ENCODE measurements around the gene VPS37C. TPM values are rescaled to one million over a fixed set of nuclear protein-coding genes. Genes with fewer than 3 reads are reported as not detected.

Gene VPS37C
- total RNA-seq, 1 experiment from 2014 or later: 23.4 TPM

DNA sequence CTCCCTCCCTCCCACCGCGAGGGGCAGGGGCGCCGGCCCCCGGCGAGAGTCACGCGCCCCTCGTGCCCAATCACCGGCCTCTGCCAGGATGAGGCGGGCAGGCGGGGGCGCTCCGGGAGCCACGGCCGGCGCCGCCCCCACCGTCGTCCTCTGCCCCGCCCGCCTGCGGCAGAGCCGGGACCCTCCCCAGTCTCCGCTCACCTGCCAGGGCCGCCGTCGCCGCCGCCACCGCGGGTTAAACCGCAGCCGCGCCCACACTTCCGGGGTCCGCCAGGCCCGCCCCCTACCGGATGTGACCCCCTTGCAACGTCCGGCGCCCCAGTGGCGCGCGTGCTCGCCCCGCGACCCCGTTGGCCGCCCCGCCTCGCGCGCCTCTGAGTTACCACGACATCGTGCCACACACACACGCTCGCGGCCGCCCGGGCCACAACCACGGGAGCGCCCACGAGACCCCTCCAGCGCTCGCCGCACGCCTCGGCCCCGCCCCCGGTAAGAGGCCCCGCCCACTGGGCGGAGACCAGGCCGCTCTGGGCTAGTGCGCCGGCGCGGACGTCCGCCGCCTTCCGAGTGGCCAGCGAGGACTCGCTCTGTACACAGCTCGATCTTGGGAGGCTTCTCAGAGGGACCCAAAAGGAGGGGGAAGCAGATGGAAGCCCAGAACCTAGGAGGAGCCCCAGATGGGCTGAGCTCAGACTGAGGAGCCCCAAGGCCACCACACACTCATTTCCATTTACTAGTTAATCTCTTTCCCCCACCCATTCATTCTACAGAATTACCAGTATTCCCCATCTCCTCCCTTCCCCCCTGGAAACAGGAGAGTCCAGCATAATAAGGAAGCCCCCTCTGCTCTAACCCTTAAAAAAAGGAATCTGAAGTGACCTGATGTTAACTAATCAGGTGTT lies at the start of gene VPS37C (continued):
- TF ChIP-seq, protein P1, sequence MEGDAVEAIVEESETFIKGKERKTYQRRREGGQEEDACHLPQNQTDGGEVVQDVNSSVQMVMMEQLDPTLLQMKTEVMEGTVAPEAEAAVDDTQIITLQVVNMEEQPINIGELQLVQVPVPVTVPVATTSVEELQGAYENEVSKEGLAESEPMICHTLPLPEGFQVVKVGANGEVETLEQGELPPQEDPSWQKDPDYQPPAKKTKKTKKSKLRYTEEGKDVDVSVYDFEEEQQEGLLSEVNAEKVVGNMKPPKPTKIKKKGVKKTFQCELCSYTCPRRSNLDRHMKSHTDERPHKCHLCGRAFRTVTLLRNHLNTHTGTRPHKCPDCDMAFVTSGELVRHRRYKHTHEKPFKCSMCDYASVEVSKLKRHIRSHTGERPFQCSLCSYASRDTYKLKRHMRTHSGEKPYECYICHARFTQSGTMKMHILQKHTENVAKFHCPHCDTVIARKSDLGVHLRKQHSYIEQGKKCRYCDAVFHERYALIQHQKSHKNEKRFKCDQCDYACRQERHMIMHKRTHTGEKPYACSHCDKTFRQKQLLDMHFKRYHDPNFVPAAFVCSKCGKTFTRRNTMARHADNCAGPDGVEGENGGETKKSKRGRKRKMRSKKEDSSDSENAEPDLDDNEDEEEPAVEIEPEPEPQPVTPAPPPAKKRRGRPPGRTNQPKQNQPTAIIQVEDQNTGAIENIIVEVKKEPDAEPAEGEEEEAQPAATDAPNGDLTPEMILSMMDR (IDR thresholded peaks at IDR 0.05): 0 out of 2 replicates have a peak, but pooled peaks have one; percentile 17
- no peak for TF ChIP-seq IRF2 (CRISPR knock-in tag; IDR thresholded peaks at IDR 0.05; ENCODE audit: borderline replicate concordance, low read depth)
- no peak for TF ChIP-seq AFF4 (CRISPR knock-in tag; IDR thresholded peaks at IDR 0.05; ENCODE audit: borderline replicate concordance)
- no peak for TF ChIP-seq EMX1 (CRISPR knock-in tag; IDR thresholded peaks at IDR 0.05)
- TF ChIP-seq, protein P2, sequence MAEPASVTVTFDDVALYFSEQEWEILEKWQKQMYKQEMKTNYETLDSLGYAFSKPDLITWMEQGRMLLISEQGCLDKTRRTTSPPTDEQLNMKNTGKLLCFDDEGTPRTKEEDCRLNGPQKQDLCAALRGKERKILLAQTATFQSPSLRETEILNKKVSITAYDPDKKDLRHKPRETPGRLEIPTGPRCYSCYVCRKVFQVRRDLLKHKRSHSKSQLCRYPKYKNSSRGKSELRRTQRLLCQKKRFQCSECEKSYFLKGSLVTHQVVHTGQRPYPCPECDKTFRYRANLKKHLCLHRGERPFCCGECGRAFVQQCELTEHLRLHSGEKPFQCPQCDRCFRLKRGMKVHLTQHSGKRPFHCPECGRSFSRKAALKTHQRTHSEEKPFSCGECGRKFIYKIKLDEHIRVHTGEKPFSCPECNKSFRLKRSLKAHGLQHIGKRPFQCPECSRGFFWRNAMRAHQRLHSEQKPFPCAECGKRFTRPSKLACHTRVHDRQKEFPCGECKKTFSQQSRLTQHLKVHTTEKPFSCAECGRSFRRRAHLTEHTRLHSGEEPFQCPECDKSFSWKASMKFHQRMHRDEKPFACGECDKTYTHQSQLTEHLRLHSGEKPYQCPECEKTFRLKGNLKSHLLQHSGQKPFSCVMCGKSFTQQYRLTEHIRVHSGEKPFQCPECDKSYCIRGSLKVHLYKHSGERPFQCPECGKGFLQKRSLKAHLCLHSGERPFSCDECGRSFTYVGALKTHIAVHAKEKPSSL (CRISPR knock-in tag; conservative IDR thresholded peaks at IDR 0.05): no peak
- TF ChIP-seq NFE2L1 (CRISPR knock-in tag; IDR thresholded peaks at IDR 0.05): 0 out of 2 replicates have a peak, but pooled peaks have one; percentile 42
- TF ChIP-seq, protein P3, sequence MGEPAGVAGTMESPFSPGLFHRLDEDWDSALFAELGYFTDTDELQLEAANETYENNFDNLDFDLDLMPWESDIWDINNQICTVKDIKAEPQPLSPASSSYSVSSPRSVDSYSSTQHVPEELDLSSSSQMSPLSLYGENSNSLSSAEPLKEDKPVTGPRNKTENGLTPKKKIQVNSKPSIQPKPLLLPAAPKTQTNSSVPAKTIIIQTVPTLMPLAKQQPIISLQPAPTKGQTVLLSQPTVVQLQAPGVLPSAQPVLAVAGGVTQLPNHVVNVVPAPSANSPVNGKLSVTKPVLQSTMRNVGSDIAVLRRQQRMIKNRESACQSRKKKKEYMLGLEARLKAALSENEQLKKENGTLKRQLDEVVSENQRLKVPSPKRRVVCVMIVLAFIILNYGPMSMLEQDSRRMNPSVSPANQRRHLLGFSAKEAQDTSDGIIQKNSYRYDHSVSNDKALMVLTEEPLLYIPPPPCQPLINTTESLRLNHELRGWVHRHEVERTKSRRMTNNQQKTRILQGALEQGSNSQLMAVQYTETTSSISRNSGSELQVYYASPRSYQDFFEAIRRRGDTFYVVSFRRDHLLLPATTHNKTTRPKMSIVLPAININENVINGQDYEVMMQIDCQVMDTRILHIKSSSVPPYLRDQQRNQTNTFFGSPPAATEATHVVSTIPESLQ (CRISPR knock-in tag; IDR thresholded peaks at IDR 0.05): no peak
- no peak for TF ChIP-seq SMAD3 (CRISPR knock-in tag; IDR thresholded peaks at IDR 0.05; ENCODE audit: borderline replicate concordance)
- no peak for TF ChIP-seq ZNF138 (CRISPR knock-in tag; conservative IDR thresholded peaks at IDR 0.05)
- peak; percentile 91 for TF ChIP-seq SP1 (CRISPR knock-in tag; conservative IDR thresholded peaks at IDR 0.05)
- TF ChIP-seq, protein P4, sequence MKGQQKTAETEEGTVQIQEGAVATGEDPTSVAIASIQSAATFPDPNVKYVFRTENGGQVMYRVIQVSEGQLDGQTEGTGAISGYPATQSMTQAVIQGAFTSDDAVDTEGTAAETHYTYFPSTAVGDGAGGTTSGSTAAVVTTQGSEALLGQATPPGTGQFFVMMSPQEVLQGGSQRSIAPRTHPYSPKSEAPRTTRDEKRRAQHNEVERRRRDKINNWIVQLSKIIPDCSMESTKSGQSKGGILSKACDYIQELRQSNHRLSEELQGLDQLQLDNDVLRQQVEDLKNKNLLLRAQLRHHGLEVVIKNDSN (CRISPR knock-in tag; IDR thresholded peaks at IDR 0.05): peak; percentile 88
- no peak for TF ChIP-seq STAT6 (CRISPR knock-in tag; conservative IDR thresholded peaks at IDR 0.05; ENCODE audit: low read depth)
- no peak for TF ChIP-seq CREM (CRISPR knock-in tag; IDR thresholded peaks at IDR 0.05)
- TF ChIP-seq GABPB1 (CRISPR knock-in tag; IDR thresholded peaks at IDR 0.05): peak; percentile 69
- peak; percentile 44; the same call in 1 of the 2 replicates for TF ChIP-seq FOXK1 (CRISPR knock-in tag; IDR thresholded peaks at IDR 0.05)
- no peak for TF ChIP-seq ZNF232 (CRISPR knock-in tag; IDR thresholded peaks at IDR 0.05)
- TF ChIP-seq FOXP1 (CRISPR knock-in tag; IDR thresholded peaks at IDR 0.05; ENCODE audit: borderline replicate concordance): peak; percentile 88
- no peak for TF ChIP-seq CREB1 (CRISPR knock-in tag; IDR thresholded peaks at IDR 0.05)
- TF ChIP-seq, protein P5, sequence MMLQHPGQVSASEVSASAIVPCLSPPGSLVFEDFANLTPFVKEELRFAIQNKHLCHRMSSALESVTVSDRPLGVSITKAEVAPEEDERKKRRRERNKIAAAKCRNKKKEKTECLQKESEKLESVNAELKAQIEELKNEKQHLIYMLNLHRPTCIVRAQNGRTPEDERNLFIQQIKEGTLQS (CRISPR knock-in tag; conservative IDR thresholded peaks at IDR 0.05): no peak
- TF ChIP-seq ZNF423 (CRISPR knock-in tag; IDR thresholded peaks at IDR 0.05): no peak
- TF ChIP-seq, protein P6, sequence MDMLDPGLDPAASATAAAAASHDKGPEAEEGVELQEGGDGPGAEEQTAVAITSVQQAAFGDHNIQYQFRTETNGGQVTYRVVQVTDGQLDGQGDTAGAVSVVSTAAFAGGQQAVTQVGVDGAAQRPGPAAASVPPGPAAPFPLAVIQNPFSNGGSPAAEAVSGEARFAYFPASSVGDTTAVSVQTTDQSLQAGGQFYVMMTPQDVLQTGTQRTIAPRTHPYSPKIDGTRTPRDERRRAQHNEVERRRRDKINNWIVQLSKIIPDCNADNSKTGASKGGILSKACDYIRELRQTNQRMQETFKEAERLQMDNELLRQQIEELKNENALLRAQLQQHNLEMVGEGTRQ (CRISPR knock-in tag; IDR thresholded peaks at IDR 0.05): peak; percentile 93
- TF ChIP-seq ZNF671 (CRISPR knock-in tag; IDR thresholded peaks at IDR 0.05): no peak
- TF ChIP-seq, protein P7, sequence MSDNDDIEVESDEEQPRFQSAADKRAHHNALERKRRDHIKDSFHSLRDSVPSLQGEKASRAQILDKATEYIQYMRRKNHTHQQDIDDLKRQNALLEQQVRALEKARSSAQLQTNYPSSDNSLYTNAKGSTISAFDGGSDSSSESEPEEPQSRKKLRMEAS (CRISPR knock-in tag; IDR thresholded peaks at IDR 0.05): peak; percentile 37; the same call in 1 of the 2 replicates
